Activated naive CD4-positive, alpha-beta T cell treated with anti-CD3 and anti-CD28 coated beads, Interleukin-2, amount 50 U/mL, for 16 hours (primary cell): ENCODE results near the gene SIK3.

Experiments used
- DNase-seq: peaks from one replicate; pipeline ENCODE4 v3.0.0-alpha.2; 2020

Gene SIK3

DNA sequence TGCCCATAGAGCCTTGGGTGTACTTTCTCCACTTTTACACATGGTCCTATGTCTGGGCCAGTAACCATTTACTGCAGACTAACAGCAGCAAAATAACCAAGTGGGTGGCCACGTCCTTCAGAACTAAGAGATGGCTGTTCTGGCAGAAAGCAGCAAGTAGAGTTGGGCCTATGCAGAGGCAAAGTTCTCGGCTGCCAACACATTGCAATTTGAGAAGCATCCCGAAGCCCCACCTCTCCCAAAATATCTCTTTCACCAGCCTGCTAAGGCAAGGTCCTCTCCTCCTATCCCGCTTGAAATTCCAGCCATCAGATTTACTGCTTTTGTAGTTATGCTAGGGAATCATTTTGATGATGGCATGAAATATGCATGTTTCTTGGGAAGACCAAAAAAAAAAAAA lies 142.3 kb downstream of the SIK3 start:
- no peak for DNase-seq

DNA sequence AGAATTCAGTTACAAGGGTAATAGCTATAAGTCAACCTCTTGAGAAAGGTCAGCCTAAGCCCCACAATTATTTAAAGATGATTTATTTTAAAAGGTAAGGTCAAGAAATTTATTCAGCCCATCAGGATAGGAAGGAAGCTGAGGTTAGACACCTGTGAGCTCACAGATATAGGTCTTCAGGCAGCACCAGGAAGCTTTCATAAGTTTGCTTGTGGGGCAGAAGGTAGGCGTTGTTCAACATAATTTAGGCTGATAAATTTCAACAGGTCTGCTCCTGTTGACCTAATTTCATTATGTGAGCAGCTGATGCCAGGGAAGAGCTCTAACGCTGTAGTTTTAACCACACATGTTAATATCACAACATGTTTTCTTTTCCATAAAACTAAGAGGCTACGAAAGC lies 142.7 kb downstream of the SIK3 start:
- no peak for DNase-seq

DNA sequence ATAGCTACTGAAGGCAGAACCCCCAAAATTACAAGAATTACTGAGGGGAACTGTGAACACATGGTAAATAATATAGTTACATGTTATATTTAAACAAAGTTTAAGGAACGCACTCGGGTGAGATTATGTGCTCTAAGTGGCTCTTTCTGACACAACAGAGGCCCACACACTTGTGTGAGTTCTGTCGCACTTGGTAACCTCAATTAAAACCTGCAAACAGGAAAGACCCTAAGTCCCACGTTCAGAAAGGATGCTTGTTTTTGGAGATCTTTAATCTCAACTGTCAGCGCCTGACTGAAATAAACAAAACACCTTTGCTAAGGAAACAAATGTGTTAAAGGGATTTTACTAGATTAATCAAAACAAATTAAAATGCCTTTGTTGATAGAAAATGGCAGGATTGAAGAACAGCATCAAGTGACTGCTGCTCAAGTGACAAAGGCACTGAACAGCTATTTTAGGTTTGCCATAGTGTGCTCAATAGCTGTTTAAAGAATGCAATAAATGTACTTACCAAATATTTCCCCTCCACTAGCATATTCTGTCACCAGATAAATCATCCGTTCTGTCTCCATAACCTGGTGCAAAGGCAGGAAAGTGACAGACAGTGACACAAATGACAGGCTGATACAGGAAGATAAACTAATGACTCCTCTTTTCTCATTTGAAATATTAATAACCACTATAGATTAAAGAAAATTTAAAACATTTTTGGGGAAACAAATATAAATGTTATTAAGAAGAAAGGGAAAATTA lies 144.5 kb downstream of the SIK3 start:
- no peak for DNase-seq

DNA sequence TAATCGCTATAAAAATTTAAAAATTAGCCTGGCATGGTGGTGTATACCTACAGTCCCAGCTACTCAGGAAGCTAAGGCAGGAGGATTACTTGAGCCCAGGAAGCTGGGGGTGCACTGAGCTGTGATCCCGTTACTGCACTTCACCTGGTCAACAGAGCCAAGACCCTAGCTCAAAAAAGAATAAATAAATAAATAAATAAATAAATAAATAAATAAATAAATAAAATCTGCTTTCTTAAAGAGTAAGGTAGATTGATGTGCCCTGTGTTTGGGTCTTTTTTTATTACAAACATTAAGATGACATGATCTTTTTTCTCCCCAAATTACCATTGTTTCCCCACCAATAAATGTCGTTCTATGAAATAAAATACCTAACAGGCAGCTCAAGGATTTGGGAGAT lies 146.5 kb downstream of the SIK3 start:
- no peak for DNase-seq

DNA sequence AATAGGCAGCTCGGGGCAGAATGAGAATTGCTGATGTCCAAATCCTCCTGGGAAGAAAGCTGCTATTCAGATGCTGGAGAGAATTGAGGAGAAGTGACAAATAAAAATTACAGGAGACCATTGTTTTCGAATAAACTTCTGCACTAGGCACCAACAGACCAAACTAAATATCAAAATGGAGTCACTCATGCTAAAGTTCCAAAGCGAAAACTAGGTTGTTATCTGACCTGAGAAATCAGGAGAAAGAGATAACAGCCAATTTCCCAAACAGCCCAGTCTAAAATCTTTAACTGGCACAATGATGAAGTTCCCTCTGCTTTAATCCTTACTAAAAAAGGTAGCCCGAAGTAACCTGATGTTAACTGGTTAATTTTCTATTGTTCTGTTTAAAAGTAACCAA lies 148.0 kb downstream of the SIK3 start:
- DNase-seq, result no peak

DNA sequence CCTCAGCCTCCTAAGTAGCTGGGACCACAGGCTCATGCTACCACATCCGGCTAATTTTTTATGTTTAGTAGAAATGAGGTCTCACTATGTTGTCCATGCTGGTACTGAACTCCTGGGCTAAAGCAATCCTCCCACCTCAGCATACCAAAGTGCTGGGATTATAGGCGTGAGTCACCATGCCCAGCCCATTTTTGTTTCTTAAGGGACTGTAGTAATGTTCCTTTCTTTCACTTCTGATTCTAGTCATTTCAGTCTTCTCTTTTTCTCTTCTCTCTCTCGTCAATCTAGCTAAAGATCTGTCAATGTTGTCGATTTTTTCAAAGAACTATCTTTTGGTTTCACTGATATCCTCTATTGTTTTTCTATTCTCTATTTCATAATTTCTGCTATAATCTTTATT lies 149.8 kb downstream of the SIK3 start:
- DNase-seq, result no peak

DNA sequence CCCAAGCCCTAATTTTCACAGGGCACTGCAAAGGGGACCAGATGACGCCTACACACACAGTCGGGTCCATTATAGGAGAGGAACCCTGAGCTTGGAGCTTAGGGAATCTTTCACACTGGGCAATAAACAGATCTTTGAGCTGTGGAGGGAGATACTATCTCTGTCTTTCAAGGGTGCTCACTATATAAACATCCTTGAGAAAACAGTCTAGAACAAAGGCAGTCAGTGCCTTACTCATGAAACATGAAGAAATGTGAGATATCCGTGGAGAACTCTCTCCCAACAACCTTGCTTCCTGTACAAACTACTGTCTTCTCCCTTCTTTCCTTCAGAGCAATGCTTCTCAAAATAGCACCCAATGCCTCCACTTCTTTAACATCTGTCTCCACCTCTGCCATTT lies 151.8 kb downstream of the SIK3 start:
- DNase-seq, result no peak

DNA sequence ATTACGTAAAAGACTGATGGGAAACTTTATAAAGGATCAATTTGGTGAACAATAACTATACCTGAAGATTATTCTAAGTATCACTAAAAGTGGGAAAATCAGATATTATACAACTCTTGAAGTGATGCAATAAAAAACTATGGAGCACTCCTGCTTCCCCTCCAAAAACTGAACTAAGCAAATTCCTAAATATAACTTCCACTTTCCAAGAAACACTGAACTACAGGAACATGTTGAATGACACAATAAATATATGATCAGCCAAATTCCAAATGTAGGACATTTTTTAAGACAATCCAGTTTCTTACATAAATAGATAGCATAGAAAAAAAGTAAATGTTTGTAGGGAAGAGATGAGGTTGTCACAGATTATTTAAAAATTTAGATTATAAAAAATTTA lies 158.7 kb downstream of the SIK3 start:
- DNase-seq, result no peak

DNA sequence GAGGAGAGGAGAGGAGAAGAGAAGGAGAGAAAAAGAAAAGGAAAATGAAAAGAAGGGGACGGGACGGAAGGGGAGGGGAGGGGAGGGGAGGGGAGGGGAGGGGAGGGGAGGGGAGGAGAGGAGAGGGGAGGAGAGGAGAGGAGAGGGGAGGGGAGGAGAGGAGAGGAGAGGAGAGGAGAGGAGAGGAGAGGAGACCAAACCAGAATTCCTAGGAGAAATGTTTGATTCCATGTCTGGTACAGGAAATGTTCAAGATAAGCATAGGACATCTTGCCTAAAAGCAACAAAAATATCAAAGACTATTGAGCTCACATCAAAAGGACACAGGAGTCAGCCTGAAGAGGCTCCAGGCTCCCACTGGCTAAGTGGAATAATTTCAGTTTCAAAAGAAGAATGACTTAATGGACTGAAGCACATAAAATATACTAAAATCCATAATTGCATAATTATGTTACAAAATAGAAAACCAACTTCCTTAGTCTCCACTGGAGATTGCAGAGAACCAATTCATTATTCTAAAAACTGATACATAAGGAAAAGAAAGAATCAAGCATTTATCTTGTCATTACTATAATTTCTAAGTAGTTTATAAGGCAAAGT lies 159.7 kb downstream of the SIK3 start:
- no peak for DNase-seq

DNA sequence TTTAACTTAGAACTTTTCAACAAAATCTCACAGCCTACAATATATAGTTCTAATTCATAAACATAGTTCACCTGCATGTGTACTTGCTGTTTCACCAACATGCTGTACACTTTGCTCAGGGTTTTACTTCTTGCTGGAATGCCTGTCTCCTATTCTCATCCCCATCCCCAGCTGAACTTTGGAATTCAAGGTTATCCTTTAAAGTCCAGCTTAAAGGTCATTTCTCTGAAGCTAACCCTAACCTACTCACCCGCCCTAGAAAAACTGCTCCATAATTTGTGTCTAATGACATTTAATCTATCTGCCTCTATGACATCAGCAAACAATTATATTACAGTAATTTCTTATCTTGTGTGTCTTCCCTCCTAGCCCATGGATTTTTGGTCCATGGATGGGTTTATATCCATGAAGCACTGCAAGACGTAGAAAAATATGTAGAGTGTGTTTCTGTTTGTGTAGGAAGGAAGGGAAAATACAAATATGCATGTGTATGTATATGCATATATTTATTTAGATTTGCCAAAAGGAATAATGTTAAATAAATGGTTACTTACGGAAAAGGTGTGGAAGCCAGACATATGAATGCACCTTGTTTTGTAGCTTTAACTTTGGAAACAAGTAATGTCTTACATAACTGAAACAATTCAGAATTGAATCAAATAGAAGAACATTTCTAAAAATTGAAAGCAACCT lies 161.3 kb downstream of the SIK3 start:
- DNase-seq, result no peak

DNA sequence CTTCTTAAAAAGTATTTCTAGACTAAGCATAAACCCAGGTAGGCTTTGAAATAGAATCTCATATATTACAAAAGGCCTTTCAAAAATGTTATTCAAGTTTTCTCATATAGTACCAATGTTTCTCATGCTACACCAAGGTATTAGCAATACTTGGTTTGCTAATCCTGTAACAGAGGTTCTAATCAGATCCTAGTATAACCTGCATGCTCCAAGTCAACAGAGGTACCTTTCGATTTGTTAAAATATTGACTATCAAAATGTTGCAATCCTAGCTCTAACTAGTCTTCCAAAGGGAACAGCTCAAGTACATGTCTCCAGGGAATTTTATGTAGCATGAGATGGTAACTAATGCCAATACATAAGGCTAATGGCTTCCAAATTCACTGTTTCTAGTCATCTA lies 162.7 kb downstream of the SIK3 start:
- DNase-seq, result no peak

DNA sequence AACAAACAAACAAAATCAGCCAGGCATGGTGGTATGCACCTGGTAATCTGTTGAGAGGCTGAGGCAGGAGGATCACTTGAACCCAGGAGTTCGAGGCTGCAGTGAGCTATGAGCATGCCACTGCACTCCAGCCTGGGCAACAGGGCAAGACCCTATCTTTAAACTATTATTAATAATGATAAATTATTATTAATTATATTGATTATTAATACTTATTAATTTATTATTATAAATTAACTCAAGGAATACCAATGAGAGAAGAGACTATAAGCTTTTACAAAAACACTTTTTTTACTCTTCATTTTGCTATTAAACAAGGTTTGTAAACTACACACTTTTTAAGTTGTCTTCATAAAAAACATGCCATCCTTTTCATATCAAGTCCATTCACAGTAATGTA lies 163.1 kb downstream of the SIK3 start:
- DNase-seq, result no peak

DNA sequence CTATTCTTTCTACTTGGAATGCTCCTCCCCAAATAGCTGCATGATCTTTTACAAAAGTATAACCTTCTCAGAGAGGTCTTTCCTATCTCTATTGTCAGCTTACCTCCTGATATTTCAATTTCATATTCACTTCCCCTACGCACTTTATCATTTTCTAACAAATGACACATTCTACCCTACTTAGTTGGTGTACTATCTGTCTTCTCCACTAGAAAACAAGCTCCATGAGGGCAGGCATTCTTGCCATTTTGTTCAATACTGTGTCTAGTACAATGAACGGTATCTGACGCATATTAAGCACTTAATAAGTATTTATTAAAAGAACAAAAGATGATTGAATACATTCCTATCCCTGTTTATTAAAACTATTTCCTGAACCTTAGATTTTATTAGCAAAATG lies 164.3 kb downstream of the SIK3 start:
- no peak for DNase-seq

DNA sequence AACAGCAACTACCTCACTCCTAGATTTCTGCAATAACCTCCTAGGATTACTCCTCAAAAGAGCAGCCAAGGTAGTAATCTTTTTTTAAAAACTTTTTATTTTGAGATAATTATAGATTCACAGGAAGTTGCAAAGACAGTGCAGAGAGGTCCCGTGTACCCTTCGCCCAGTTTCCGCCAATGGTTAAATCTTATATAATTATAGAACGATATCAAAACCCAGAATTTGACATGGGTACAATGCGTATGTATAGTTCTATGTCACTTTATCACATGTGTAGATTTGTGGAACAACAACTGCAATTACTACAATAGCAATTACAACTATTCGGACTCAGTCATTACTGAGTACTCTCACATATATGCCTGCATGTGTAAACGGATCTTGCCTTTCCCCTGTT lies 166.0 kb downstream of the SIK3 start:
- DNase-seq, result no peak

DNA sequence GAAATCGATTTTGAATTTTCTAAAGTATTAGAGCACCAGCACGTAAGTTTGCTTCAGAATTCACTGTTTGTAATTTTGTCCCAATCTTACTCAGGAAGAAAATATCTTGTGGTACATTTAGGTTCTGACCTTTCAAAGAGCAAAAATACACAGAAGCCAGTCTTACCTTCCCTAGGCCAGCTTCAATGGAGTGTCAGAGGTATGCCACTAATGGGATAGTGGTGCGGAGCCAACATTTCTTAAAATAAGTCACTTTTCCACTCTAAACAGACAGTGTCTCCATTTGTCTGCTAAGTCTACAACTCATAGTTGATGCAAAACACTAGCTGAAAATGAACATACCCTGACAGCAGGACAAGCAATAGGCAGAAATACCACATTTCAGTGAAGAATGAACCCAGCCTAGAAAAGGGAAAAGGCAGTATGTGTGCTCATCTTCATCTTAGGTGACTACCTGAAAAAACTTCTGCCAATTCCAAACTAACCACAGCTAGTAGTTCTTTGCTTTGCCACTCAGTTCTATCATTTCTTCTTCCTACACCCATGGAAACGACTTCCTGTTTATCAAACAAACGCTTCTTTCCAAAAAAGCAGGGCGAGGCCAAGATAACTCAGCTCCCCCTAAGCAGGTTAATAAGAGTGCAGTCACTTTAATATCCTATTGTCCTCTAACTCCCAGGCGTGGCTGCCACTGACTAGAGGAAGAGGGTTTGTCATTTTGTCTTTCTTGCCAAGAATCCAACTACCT lies 166.8 kb downstream of the SIK3 start:
- DNase-seq, result no peak

DNA sequence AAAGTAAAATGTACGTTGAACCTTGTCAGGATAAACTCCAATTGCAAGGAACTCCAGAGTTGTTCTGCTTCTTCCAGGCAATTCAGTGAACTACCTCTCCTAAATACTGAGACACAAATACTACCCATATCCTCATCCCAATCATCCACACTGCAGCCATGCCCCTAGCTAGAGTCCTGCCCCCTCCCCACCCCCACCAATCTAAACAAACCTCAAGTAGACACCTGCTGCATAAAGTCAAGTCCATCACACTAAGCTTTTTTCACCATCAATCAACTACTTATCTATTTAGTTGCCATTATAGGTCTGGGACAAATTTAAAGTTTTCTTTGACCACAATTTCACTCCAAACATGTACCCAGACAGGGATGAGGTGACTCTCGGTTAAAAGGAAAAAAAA lies 167.6 kb downstream of the SIK3 start:
- DNase-seq, result no peak

DNA sequence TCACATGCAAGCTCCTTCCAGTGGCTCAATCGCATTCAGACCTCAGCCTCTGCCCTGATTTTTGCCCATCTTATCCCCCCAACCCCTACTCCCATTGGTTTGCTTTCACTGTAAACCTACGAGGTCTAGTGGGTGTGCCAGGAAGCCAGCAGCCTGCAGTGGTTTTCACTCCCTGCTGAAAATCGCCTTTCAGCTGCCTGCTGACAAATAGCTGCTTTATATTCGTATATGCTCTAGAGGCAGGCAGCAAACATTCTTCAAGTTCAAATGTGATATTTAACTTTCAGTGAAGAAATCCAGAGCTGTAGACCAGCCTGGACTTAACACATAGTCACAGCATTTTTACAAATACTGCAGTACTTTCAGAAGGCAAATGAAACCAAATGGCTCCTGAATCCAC lies 168.1 kb downstream of the SIK3 start:
- DNase-seq, result no peak

DNA sequence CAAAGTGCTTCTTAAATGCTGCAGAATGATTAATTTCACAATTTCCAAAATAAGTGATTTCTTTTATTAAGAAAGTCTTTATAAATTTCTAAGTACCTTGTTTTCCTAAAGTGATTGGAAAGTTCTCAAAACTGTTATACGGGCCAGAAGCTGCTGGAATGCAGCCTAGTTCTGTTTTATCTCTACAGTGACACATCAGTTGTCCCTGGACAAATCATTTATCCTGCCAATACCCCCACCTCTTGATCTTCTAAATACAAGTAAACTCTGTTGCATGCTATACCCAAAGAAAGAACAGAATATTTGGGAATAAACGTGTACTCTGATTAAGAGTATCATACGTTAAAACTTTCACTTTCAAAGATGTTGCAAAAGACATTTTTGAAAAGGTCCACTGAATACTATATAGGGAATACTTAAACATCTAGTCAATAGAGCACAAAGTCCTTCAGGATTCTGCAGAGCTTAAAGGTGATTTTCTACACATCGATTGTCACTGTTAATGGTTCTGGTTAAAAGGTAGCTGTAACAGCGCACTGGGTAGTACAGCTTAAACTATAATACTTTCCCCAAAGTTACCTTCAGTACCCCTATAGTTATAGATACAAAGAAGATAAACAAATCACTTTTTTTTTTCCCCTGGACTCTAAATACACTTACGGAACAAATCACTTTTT lies 168.7 kb downstream of the SIK3 start:
- no peak for DNase-seq

DNA sequence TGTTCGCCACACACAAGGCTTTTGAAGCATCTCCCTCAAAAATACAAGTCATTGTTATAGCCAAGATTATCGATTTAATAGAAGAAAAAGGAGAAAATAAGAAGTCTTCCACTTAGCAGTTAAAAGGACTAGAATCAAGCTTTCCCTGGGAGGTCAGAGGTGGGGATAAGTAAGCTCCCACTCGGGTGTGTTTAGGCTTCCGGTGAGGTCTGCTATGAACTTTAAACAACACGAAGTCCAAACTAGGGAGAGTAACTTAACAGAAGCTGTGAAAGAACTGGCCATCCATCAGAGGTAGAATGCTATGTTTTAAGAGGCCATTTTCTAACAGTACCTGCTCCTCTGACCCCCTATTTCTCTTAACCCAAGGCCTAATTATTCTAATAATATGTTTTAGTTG lies 169.4 kb downstream of the SIK3 start:
- no peak for DNase-seq

DNA sequence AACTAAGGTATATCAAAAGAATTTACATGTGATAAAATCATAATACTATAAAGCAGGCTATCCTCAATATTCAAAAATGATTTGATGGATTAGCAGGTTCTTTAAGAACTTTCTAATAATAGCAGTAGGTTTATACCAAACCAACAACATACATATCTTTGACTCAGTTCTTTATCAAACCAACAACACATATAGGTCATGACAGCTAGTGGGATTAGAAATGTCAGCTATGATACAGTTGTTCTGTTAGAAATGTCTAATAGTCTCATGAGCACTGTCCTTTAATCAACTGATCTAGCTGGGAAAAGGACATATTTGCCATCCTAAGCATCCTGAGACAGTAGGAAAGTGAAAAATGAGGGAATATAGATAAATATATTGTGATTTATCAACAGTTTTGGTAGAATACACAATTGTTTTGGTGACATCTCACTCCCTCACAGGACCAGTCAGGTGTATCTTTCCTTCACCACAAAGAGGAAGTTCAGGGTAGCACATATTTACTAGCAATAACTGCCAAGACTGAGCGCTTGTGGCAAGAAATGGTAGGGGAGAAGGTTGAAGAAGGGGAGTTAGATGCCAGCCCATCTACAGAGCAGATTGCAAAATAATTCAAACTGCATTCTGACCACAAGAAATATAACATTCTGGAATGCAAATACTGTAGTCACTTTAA lies 170.0 kb downstream of the SIK3 start:
- DNase-seq, result no peak

DNA sequence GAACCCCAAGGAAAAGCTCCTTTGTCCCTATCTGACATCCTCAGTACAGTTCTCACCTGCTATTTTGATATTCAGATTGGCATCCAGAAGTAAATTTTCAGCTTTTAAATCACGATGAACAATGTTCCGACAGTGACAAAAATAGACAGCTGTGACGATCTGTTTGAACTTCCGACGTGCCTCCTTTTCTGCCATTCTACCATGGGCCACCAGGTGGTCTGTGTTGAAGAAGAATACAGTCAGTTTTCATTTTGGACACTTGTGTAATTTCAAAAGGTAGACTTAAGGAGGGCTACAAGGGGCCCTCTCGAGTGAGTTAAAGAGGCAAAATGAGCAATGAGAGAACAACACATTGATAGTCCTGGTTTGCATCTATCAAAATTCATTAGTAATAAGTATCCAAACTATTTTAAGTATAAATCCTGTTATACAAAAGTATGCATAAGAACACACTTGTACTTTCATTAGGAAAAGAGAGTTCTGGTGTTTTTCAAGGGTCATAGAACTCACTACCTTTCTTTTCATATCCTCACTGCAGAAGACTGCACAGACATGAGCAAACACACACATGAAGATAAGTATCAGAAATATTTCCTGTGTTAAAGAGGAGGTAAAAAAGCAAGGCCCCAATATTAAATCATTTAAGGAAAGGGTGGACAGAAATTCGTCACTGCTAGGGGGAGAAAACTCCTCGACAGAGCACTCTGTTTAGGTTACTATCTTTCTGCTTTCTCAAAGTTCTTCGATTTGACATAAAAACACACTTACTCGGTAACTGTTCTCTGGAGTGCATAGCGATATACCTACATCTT lies 170.9 kb downstream of the SIK3 start:
- peak; percentile 54 for DNase-seq

DNA sequence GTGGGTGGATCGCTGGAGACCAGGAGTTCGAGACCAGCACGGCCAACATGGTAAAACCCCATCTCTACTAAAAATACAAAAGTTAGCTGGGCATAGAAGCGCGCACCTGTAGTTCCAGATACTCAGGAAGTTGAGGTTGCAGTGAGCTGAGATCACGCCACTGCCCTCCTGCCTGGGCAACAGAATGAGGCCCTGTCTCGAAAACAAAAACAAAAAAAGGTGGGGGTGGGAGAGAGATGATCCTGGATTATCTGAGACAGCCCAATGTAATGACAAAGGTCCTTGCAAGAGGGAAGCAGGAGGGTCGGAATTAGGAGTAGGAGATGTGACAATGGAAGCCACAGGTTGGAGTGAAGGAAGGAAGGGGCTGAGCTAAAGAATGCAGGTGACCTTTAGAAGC lies 173.2 kb downstream of the SIK3 start:
- DNase-seq, result no peak
